GM21528 (cell line): Measurements from ENCODE around the gene CCDC201.

ENCODE experiments used
- ATAC-seq: cut with Tn5 transposase; IDR thresholded peaks from one replicate; pipeline ENCODE4 v1.9.1; 2021; ENCODE audit warnings: mild to moderate bottlenecking, moderate library complexity; ENCODE audit not compliant: unreplicated experiment, low FRiP score

Gene CCDC201

GRCh38 chr7:45873035-45873354 is at the start of gene CCDC201:
Gene CCDC201 (minus strand): TSS chr7:45873082. CDS start chr7:45873007, 75 bp downstream.
- no peak for ATAC-seq

- ATAC-seq, result no peak
Observed at GRCh38 chr7:45921699-45922519, 49.0 kb upstream of the CCDC201 start.

GRCh38 chr7:45921381-45921698 is 48.5 kb upstream of the CCDC201 start:
- no peak for ATAC-seq

- ATAC-seq, result no peak
Observed at GRCh38 chr7:45920502-45921380, 47.9 kb upstream of the CCDC201 start, which contains the start of gene IGFBP3. Gene IGFBP3 (minus strand): TSS chr7:45921272. CDS start chr7:45921140, 132 bp downstream.

GRCh38 chr7:45919993-45920459 is 47.1 kb upstream of the CCDC201 start:
- ATAC-seq, result no peak

GRCh38 chr7:45919231-45919784 is 46.4 kb upstream of the CCDC201 start:
- no peak for ATAC-seq

GRCh38 chr7:45918556-45918955 is 45.7 kb upstream of the CCDC201 start:
- no peak for ATAC-seq

GRCh38 chr7:45917658-45918057 is 44.8 kb upstream of the CCDC201 start:
- ATAC-seq, result peak; percentile 74

- ATAC-seq, result no peak
Observed at GRCh38 chr7:45917064-45917463, 44.2 kb upstream of the CCDC201 start.

- ATAC-seq, result no peak
Observed at GRCh38 chr7:45915606-45916005, 42.7 kb upstream of the CCDC201 start.

GRCh38 chr7:45914911-45915310 is 42.0 kb upstream of the CCDC201 start:
- ATAC-seq, result no peak

GRCh38 chr7:45912972-45913371 is 40.1 kb upstream of the CCDC201 start:
- ATAC-seq, result no peak

GRCh38 chr7:45911311-45911710 is 38.4 kb upstream of the CCDC201 start:
- no peak for ATAC-seq

- ATAC-seq, result no peak
Observed at GRCh38 chr7:45910855-45911254, 38.0 kb upstream of the CCDC201 start.

- no peak for ATAC-seq
Observed at GRCh38 chr7:45909561-45909960, 36.7 kb upstream of the CCDC201 start.

GRCh38 chr7:45902820-45903219 is 29.9 kb upstream of the CCDC201 start:
- ATAC-seq, result no peak

- ATAC-seq, result no peak
Observed at GRCh38 chr7:45901566-45901965, 28.7 kb upstream of the CCDC201 start.

- no peak for ATAC-seq
Observed at GRCh38 chr7:45898222-45898621, 25.3 kb upstream of the CCDC201 start.

- no peak for ATAC-seq
Observed at GRCh38 chr7:45897042-45897690, 24.3 kb upstream of the CCDC201 start.

GRCh38 chr7:45894665-45895062 is 21.8 kb upstream of the CCDC201 start:
- ATAC-seq, result no peak
